HS-5 (cell line): ENCODE measurements around the gene USP34.
"Not testable (repeated sequence)": the region's sequence is repeated elsewhere in the genome, so short reads cannot be mapped to it uniquely, and the experiment has no call there.

Source experiments
- DNase-seq: peaks from one replicate; pipeline ENCODE4 v3.0.0-alpha.2; 2012; ENCODE audit warnings: low read depth

USP34 gene

DNA sequence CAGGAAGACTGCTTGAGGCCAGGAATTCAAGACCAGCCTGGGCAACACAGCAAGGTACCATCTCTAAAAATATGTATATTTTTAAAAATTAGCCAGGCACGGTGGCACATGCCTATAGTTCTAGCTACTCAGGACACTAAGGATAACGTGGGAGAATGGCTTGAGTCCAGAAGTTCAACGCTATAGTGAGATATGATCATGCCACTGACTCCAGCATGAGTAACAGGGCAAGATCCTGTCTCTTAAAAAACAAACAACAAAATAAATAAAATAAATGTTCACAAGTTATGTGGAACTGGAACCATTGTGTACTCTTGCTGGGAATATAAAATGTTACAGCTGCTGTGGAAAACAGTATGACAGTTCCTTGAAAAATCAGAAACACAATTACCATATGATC, 47.2 kb downstream of the USP34 start:
- no peak for DNase-seq

DNA sequence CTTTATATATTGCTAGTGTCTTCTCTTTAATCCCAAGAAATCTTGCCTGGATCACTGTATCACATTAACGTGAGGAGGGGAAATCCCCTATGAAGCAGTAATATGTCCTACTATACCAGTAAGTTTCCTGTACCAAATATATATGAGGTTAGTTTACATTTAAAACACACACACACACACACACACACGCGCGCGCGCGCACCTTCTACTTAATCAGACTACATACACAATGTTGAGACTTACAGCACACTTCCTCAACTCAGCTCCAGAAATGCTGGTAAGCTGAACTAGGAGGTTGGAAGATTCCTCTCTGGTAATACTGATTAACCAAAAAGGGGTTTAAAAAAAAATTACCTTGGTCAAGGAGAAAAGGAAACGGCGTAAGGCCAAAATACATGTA, 49.3 kb downstream of the USP34 start:
- no peak for DNase-seq

DNA sequence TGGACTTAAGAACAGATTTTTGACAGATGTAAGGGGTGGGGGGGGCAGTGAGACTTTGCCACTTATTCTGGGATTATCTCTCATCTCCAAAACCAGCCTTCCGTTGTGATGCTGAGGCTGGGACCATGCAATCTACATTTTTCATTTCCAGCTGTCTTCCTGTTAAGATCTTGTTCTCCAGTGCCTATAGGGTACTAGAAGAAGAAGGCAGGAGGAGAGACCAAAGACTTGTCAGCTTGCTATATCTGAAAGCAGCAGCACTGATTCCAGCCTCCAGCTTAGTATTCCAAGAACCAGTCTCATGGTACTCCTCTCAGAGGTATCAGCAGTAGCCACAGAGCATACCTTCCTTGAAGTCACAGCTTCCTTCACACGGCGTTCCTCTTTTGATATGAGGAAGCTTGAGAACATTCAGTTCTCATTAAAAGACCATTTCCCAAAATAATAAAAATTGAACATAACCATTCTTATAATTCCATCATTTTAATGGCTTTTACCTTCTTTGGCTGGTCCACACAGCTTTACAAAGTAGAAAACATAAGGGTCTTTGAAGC, 49.8 kb downstream of the USP34 start:
- no peak for DNase-seq

GRCh38 chr2:61419570-61419969, 51.3 kb downstream of the USP34 start:
- no peak for DNase-seq

GRCh38 chr2:61419129-61419528, 51.8 kb downstream of the USP34 start:
- DNase-seq, result no peak

- DNase-seq, result no peak
Observed at GRCh38 chr2:61416871-61417645, 53.8 kb downstream of the USP34 start.

GRCh38 chr2:61415265-61415664, 55.6 kb downstream of the USP34 start:
- DNase-seq, result no peak

GRCh38 chr2:61414674-61415073, 56.2 kb downstream of the USP34 start:
- no peak for DNase-seq

GRCh38 chr2:61411109-61411508, 59.8 kb downstream of the USP34 start:
- no peak for DNase-seq

DNA sequence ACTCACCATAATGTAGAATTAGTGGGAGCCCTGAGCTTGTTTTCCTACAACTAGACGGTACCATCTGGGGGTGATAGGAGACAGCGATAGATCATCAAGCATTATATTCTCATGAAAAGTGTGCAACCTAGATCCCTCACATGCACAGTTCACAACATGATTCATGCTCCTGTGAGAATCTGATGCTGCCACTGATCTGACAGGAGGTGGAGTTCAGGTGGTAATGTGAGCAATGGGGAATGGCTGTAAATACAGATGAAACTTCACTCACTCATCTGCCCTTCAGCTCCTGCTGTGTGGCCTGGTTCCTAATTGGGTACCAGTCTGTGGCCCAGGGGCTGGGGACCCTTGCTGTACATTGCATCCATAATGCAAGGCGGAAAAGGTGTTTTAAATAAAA, 60.7 kb downstream of the USP34 start:
- DNase-seq, result no peak

- DNase-seq, result no peak
Observed at GRCh38 chr2:61405813-61406212, 65.1 kb downstream of the USP34 start.

DNA sequence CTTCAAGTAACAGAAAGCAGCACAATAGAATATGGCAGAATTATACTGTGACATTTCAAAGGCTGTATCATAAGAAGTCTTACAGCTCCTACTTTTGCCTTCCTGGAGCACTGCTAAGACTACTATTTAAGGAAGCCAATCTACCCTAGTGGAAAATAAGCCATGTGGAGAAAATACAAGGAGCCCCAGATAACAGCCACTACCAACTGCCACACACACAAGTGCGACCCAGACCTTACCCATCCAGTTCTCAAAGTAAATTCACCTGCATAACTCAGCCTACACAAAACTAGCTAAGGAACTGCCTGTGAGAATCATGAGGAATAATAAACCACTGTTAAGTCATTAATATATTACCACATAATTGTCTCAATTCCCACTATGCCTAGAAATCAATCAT, 66.4 kb downstream of the USP34 start:
- DNase-seq, result no peak

GRCh38 chr2:61398413-61398812, 72.5 kb downstream of the USP34 start:
- no peak for DNase-seq

DNA sequence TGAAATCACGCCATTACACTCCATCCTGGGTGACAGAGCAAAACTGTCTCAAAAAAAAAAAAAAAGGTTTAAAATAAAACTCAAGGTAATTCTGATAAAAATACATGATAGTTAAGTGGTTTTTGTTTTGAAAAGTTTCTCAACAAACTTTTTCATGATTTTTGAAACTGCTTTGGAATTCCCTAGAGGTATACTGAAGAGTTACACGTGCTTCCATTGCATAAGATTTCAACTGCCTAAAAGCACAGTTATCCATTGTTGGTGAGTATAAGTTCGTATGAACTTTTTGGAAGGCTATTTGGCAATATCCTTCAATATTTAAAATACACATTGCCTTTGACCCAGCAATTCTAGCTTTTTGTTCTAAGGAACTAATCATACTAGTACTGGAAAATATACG, 74.9 kb downstream of the USP34 start:
- DNase-seq, result no peak

GRCh38 chr2:61387588-61387987, 83.3 kb downstream of the USP34 start:
- DNase-seq, result not testable (repeated sequence)

- DNase-seq, result not testable (repeated sequence)
Observed at GRCh38 chr2:61380882-61381197, 90.0 kb downstream of the USP34 start.

DNA sequence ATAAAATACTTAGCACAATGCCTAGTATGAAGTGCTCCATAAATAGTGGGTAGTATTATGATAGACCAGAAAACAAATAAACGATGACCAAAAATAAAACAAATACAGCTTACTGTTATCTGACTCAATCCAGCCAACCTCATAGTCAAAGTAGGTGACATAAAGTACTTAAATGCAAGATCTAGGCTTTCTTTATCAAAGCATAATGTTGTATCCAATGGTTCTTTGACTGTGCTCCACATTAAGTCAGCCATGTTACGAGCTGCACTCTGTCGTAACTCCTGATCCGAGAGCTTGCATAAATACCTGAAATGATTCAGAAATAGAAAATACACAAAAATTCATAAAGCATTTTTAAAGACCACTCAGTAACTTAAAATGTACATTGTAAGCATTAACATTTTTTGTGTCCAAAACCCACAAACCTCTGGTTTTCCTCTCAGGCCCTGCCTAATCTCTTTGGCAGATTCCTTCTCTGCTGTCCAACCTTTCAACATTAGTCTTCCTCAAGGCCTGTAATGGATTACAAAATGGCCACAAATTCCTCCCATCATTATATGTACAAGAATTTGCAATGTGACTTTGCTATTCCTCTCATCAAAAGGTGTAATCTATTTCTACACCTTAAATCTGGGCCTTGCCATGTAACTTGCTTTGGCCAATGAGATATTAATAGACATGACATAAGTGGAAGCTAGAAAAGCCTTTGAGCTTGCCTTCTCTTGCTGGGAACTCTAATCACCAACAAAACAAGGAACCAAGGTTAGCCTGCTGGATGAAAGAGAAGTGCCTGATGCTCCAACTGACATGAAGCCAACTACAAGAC, 90.6 kb downstream of the USP34 start:
- DNase-seq, result no peak

DNA sequence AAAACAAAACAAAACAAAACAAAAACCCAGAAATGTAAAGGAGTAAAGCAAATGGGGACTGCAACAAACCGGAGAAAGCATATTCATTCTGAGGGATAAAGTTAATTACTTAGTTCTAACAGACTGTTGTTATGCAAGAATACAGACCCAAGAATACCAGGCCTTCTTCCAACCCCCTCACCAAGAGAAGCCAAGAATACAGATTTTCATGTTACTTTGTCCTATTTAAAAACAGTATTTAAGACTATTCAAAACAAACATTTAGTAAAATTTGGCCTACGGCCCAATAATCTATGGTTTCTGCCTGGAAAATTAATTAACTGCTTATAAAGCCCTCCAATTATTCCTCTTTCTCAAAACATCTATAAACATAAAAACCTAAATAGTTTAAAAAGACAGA, 91.4 kb downstream of the USP34 start:
- DNase-seq, result no peak

GRCh38 chr2:61378281-61378680, 92.6 kb downstream of the USP34 start:
- no peak for DNase-seq

DNA sequence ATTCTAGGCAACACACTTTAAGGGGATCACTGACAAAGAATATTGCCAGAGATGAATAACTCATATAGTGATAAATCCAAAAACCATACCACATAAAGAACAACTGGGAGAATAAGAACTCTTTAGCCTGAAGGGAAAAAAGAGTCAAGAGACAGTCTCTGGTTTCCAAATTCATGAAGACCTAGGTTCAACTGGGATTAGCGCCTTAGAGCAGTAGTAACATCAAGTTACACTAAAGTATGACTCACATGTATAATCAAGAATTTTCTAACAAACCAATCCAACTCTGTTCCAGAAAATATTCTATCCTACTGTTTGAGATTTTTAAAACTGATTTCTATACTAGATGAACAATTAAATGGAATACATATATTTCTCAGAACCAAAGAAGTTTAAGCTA, 93.8 kb downstream of the USP34 start:
- no peak for DNase-seq

DNA sequence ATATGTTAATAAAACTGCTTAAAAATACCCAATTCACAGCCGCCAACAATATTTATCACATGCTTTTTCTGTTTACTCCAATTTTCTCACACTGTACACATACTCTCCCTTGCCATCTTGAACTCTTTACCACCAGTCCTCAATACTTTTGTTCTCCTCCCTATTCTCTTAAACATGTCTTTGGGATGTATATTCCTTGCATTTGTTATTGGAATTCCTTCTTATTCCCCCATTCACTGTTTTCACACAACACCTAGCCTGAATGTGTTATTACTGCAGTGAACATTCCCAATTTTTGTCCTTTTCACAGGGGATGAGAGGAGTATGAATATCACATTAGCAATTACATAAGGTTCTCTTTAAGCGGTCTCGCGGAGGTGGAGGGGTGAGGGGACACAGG, 94.7 kb downstream of the USP34 start:
- no peak for DNase-seq

DNA sequence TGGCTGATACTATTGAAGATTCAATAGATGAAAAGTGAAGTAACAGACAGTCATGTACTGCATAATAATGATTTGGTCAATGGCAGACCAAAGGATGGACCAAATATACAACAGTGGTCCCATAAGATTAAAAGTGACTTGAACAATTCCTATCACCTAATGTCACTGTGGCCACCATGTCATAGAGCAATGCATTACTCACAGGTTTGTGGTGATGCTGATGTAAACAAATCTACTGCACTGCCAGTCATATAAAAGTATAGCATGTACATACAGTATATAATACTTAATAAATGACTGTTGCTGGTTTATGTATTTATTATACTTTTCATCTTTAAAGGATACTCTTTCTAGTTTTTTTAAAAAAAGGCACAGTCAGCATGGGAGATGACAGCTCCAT, 99.9 kb downstream of the USP34 start:
- DNase-seq, result no peak
